ENCODE measurements around the gene PATL2.

GRCh38 chr15:44706946-44707636 lies 4.0 kb downstream of the PATL2 start:
- TF ChIP-seq CTCF (IDR thresholded peaks at IDR 0.05; ENCODE audit: insufficient read depth, low read length), result no peak
- no peak for TF ChIP-seq POLR2AphosphoS5 (IDR thresholded peaks at IDR 0.05; ENCODE audit: low read depth)
- TF ChIP-seq REST (IDR thresholded peaks at IDR 0.05; ENCODE audit: insufficient replicate concordance, low read depth), result no peak
- no peak for TF ChIP-seq GABPA (IDR thresholded peaks at IDR 0.05; ENCODE audit: low read depth)
- no peak for TF ChIP-seq SPI1 (IDR thresholded peaks at IDR 0.05; ENCODE audit: borderline replicate concordance, low read depth)
